Gastrocnemius medialis (tissue), 4 donors: ENCODE results near the gene NFAT5.

ENCODE experiments used
- CTCF ChIP-seq, 5 experiments: fragments of 450-650 bp in 3 of 5; fragments of 200-600 bp in 2 of 5; sonication (generic) in 2 of 5; IDR thresholded peaks in 4 of 5; conservative IDR thresholded peaks in 1 of 5; 1 replicate in 4 of 5; 2 replicates in 1 of 5; pipeline ENCODE4 v1.5.1; 2016 to 2019; ENCODE audit warnings: antibody characterized with exemption in 5 of 5, mild to moderate bottlenecking in 3 of 5, moderate library complexity in 3 of 5
- POLR2A ChIP-seq, 2 donors: fragments of 450-650 bp; IDR thresholded peaks; one replicate each; pipeline ENCODE4 v1.6.1; 2017; ENCODE audit warnings: antibody characterized with exemption in 2 of 2, mild to moderate bottlenecking in 2 of 2, moderate library complexity in 2 of 2

- TF ChIP-seq CTCF (IDR thresholded peaks at IDR 0.05 in 4 of 5, conservative IDR thresholded peaks at IDR 0.05 in 1 of 5) (no peak), POLR2A (IDR thresholded peaks at IDR 0.05) (no peak)
Measured at GRCh38 chr16:69613378-69614154, 47.8 kb downstream of the NFAT5 start.
